GM12874 (cell line): ENCODE measurements around the gene FYN.

Experiments used
- TF ChIP-seq, protein P1 (sequence below): IDR thresholded peaks from 2 replicates; pipeline ENCODE4 v1.5.1; 2011; ENCODE audit warnings: low read depth, mild to moderate bottlenecking, control low read depth, low read length, moderate library complexity; ENCODE audit not compliant: insufficient read depth

Gene FYN

DNA sequence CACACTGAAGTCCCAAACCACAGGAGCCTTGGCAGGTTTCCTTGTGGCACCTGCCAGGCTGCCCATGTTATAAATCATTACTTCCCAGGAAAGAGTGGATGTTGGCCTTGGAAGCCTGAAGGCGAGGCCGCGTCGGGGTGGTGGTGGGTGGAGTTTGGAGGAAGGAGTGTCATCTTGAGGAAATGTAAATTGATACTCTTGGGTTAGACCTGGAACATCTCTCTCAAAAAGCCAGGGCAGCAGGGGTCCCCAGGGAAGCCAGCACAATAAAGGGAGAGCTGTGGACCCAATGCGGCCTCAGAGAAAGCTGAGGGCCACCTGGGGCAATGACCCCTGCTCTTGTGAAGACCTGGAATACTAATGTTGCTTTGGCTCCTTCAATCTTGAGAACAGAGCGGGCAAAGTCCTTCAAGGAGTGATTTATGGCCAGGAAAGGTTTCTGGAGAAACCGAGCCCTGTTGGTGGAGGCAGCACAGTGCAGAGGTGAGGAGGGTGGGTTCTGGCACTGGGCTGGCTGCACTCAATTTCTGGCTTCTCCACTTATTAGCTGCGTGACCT, 241.3 kb downstream of the FYN start:
- TF ChIP-seq, protein P1, sequence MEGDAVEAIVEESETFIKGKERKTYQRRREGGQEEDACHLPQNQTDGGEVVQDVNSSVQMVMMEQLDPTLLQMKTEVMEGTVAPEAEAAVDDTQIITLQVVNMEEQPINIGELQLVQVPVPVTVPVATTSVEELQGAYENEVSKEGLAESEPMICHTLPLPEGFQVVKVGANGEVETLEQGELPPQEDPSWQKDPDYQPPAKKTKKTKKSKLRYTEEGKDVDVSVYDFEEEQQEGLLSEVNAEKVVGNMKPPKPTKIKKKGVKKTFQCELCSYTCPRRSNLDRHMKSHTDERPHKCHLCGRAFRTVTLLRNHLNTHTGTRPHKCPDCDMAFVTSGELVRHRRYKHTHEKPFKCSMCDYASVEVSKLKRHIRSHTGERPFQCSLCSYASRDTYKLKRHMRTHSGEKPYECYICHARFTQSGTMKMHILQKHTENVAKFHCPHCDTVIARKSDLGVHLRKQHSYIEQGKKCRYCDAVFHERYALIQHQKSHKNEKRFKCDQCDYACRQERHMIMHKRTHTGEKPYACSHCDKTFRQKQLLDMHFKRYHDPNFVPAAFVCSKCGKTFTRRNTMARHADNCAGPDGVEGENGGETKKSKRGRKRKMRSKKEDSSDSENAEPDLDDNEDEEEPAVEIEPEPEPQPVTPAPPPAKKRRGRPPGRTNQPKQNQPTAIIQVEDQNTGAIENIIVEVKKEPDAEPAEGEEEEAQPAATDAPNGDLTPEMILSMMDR = no peak

DNA sequence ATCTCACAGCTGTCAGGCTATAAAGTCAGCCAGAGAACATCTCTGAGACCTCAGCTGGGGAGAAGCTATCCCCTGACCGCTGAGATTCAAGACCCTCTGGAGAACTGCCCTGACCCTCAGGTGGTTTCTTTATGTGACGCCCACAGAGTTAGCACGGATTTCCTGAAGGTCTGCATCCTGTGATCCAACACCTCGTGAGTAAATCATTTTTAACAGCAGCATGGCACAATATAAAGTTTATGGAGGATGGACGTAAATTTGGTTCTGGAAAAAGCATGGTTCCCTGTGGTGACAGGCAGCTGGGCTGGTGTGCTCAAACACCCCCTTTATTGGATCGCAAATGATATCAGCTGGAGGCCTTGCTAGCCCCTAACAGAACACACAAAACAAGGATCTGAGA, 242.2 kb downstream of the FYN start:
- TF ChIP-seq, protein P1 = no peak

DNA sequence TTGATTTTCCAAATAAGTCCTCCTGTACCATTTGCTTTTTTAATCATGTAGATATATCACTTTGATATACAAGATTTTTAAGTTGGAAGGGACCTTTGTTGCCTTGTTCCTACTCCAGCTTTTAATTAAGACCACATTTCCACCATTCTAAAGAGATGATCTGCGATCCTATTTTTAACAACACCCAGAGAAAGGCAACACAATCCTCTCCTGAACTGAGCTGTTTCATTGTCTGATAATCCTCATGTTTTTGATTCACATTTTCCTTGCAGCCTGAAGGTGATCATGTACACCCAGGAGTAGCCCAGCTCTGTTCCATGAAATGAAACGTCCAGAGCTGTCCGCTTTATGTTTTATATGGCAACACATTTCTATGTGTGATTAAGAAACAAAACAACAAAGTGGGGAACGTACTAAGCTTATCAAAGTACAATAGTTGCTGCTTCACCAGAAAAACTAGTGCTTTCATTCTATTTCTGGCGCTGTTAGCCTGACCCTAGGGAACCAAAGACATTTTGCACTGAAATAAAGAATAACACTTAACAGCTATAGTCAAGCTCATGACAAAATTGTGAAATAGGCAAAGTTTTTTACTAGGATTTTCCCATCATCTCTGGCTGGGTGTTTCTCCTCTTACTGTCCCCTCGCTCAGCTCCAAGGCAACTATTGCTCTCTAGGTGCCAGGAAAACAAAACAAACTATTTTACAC, 245.0 kb downstream of the FYN start:
- TF ChIP-seq, protein P1 = no peak

DNA sequence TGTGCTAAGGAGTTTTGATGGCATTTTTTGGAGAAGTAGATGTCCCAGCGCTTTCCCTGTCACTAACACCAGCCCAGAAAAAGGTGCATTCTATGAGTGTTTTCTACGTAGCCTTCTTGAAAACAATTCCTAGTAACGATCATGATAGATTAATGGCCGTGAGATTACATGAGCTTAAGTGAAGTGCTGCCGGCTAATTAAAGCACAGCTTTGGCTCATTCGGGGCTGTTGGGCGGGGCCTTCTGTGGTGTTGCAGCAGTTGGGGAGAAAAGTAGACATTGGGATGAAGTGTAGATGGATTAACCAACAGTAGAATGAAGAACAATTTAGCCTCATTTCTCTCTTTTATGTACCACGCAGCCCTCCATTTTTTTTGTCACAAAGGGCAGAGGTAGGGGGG, 246.8 kb downstream of the FYN start:
- TF ChIP-seq, protein P1 = no peak

DNA sequence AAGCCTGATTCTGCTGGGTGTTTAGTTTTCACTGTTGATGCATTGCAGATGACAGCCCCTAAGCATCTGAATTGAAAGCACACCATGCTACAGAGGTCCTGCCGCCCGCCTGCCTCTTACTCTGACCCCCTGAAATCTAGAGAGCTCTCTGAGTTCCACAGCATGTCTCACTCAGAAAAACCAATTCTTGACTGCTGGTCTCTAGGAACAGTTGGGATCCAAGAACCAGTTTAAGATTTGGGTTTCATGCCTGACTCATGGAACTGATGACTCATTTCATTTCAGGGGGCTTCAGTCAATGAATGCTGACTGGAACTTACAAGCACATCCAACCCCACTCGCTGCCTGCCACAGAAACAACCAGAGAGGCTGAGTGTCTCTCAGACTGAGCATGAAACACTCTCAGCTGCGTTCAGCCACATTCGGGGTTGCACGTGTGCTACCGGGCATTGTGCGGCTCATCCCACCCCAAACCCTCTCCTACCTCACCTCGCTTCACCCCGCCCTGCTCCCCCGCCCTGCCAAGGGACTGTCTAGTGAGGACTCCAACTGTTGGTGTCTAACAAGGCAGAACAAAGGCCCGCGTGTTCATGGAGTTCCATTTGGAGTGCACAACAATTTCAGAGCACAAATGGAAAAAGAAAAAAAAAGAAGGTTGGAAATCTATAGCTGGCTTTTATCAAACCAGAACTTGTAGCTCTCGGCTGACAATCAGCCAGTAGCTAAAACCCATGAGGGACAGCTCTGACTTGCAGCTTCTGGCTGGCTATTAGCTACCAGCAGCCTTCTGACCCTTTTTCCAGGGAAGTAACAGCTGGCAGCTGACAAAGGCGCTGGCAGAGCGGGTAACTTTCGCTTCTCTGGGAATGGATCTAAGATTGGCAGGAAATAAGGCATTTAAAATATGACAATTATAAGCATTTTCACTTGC, 247.5 kb downstream of the FYN start:
- TF ChIP-seq, protein P1 = no peak

DNA sequence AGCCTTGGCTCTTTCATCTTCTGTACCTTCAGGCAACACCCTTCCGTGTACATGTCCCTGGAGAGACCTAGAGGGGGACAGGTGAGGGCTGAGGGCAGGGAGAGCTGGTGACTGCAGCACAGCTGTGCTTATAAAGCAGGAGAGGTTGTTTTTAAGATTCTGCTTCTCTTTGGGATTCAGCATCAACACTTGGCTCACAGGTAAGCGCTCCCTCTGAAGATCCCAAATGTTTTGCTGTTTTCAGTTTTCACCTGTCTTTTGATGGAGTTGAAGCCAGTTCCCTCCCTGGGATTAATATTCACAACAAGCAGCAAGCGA, 248.2 kb downstream of the FYN start:
- TF ChIP-seq, protein P1 = no peak

DNA sequence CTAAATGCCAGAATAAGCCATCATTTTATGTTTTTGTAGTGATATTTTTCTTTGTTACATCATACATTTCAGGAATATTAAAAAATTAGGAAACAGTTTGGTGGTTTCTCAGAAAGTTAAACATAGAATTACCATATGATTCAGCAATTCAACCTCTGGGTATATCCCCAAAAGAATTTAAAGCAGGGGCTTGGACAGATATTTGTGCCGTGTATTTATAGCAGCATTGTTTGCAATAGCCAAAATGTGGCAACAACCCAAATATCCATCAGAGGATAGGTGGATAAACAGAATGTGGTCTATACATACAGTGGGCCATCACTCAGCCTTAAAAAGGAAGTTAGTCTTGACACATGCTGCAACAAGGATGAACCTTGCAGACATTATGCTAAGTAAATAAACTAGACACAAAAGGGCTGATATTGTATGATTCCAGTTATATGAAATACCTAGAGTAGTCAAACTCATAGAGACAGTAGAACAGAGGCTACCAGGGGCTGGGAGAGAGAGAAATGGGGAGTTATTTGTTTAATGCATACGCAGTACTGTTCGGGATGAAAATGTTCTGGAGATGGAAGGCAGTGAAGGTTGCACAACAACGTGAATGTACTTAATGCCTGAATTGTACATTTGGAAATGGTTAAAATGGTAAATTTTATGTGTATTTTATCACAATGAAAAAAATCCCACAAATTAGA, 248.7 kb downstream of the FYN start:
- TF ChIP-seq, protein P1 = no peak
